Smooth muscle cell (in vitro differentiated cells): ENCODE results near the gene RIPOR2. TPM values are rescaled to one million over a fixed set of nuclear protein-coding genes. Genes with fewer than 3 reads are reported as not detected.

Experiments used
- DNase-seq: peaks from one replicate; lab custom pipeline; 2025; ENCODE audit not compliant: unreplicated experiment; lab: John Stamatoyannopoulos, UW
- H2AFZ ChIP-seq: fragments of 200-600 bp; sonication (generic); 2 replicates; pipeline ENCODE4 v1.6.0; 2016; ENCODE audit warnings: antibody characterized with exemption, low read depth, mild to moderate bottlenecking
- H3F3A ChIP-seq: fragments of 200-600 bp; sonication (generic); 2 replicates; pipeline ENCODE4 v1.6.0; 2017; ENCODE audit warnings: antibody characterized with exemption, low read depth
- H3K27ac ChIP-seq: fragments of 200-600 bp; sonication (generic); 2 replicates; pipeline ENCODE4 v1.5.1; 2016; ENCODE audit warnings: low read depth, mild to moderate bottlenecking
- H3K27me3 ChIP-seq: fragments of 200-600 bp; sonication (generic); 2 replicates; pipeline ENCODE4 v1.6.1; 2016; ENCODE audit warnings: low read depth, mild to moderate bottlenecking
- H3K36me3 ChIP-seq: fragments of 200-600 bp; sonication (generic); 2 replicates; pipeline ENCODE4 v1.5.1; 2016; ENCODE audit warnings: low read depth
- H3K4me1 ChIP-seq: fragments of 200-600 bp; sonication (generic); 2 replicates; pipeline ENCODE4 v1.5.1; 2016; ENCODE audit warnings: low read depth
- H3K4me2 ChIP-seq: fragments of 200-600 bp; sonication (generic); 2 replicates; pipeline ENCODE4 v1.6.0; 2016; ENCODE audit warnings: mild to moderate bottlenecking
- H3K4me3 ChIP-seq: fragments of 200-600 bp; sonication (generic); 2 replicates; pipeline ENCODE4 v1.5.1; 2016; ENCODE audit warnings: mild to moderate bottlenecking
- H3K79me2 ChIP-seq: fragments of 200-600 bp; sonication (generic); 2 replicates; pipeline ENCODE4 v1.6.0; 2016; ENCODE audit warnings: low read depth, mild to moderate bottlenecking
- H3K9ac ChIP-seq: fragments of 200-600 bp; sonication (generic); 2 replicates; pipeline ENCODE4 v1.6.0; 2016; ENCODE audit warnings: low read depth
- H3K9me3 ChIP-seq: fragments of 200-600 bp; sonication (generic); replicated peaks from 2 replicates; pipeline ENCODE4 v1.5.1; 2016; ENCODE audit warnings: low read depth
- H4K20me1 ChIP-seq: fragments of 200-600 bp; sonication (generic); 2 replicates; pipeline ENCODE4 v1.6.0; 2016; ENCODE audit warnings: low read depth
- CTCF ChIP-seq: fragments of 200-600 bp; sonication (generic); IDR thresholded peaks from 2 replicates; pipeline ENCODE4 v1.5.1; 2017; ENCODE audit warnings: borderline replicate concordance, mild to moderate bottlenecking, antibody characterized with exemption; ENCODE audit not compliant: insufficient read depth, poor library complexity, severe bottlenecking
- WGBS: methylation state at CpG from one replicate; pipeline ENCODE4 v1.1.7; 2016; ENCODE audit warnings: low lambda C conversion rate; 5-methylcytosine and 5-hydroxymethylcytosine counted together
- polyA plus RNA-seq: library from polyadenylated mRNA; unstranded; fragments of >200 nt; fragmentation: Nextera tagmentation; extraction: Ambion mirVana; gene quantifications from 2 replicates; pipeline ENCODE4 v1.2.1, GENCODE V29; 2016
- total RNA-seq: library from RNA; depleted of rRNA; stranded (reverse); fragments of >200 nt; gene quantifications from 2 replicates; pipeline ENCODE4 v1.2.3, GENCODE V29; 2014

RIPOR2 gene
- total and polyA plus RNA-seq, 2 experiments from 2014 or later, result 2.3 to 5.6 TPM

GRCh38 chr6:24859608-24860200 lies 76.1 kb downstream of the RIPOR2 start:
- Histone ChIP-seq H3K4me1 (peaks cover 7% of the 10 kb centered on the region), H2AFZ (no peak overlapping the region), H3F3A (no peaks in the 10 kb centered on the region), H3K36me3 (no peaks in the 10 kb centered on the region), H3K9ac (no peak overlapping the region), H3K4me2 (no peak overlapping the region), H3K27me3 (no peaks in the 10 kb centered on the region), H4K20me1 (no peaks in the 10 kb centered on the region), H3K79me2 (no peaks in the 10 kb centered on the region), H3K4me3 (no peak overlapping the region), H3K27ac (no peak overlapping the region), H3K9me3 (no peaks in the 10 kb centered on the region)
- TF ChIP-seq CTCF, result no peak
- no peak for DNase-seq
- 54% methylated on average over 6 of the region's 6 CpGs for WGBS

GRCh38 chr6:24859132-24859531 lies 76.6 kb downstream of the RIPOR2 start:
- Histone ChIP-seq H3F3A (no peaks in the 10 kb centered on the region), H3K4me3 (no peak overlapping the region), H3K27ac (no peak overlapping the region), H3K9ac (no peak overlapping the region), H3K27me3 (no peaks in the 10 kb centered on the region), H3K4me2 (no peak overlapping the region), H3K9me3 (no peaks in the 10 kb centered on the region), H3K36me3 (no peaks in the 10 kb centered on the region), H2AFZ (no peak overlapping the region), H3K79me2 (no peaks in the 10 kb centered on the region), H3K4me1 (peaks cover 7% of the 10 kb centered on the region), H4K20me1 (no peaks in the 10 kb centered on the region)
- DNase-seq, result no peak
- TF ChIP-seq CTCF, result no peak
- WGBS, result 80% methylated on average over 5 of the region's 5 CpGs

GRCh38 chr6:24858177-24858653 lies 77.5 kb downstream of the RIPOR2 start:
- Histone ChIP-seq H3K4me2 (no peak overlapping the region), H3K9ac (no peak overlapping the region), H3F3A (no peaks in the 10 kb centered on the region), H3K27me3 (no peaks in the 10 kb centered on the region), H3K27ac (no peak overlapping the region), H3K9me3 (no peaks in the 10 kb centered on the region), H3K36me3 (no peaks in the 10 kb centered on the region), H4K20me1 (no peaks in the 10 kb centered on the region), H3K79me2 (no peaks in the 10 kb centered on the region), H3K4me1 (peaks cover 7% of the 10 kb centered on the region), H2AFZ (no peak overlapping the region), H3K4me3 (no peak overlapping the region)
- 91% methylated on average over 1 of the region's 1 CpG for WGBS
- no peak for DNase-seq
- no peak for TF ChIP-seq CTCF
